NT2/D1 (cell line): ENCODE data around the gene TBC1D4.
"Not testable (repeated sequence)": the region's sequence is repeated elsewhere in the genome, so short reads cannot be mapped to it uniquely, and the experiment has no call there.

Experiments
- DNase-seq: peaks from one replicate; pipeline ENCODE4 v3.0.0-alpha.2; 2011; ENCODE audit warnings: low read depth, low spot score
- H3K27me3 ChIP-seq: 2 replicates; pipeline ENCODE4 v1.6.0; 2011; ENCODE audit warnings: mild to moderate bottlenecking; ENCODE audit not compliant: insufficient read length, insufficient read depth
- H3K36me3 ChIP-seq: 2 replicates; pipeline ENCODE4 v1.6.1; 2011; ENCODE audit warnings: mild to moderate bottlenecking, low read length, mixed read lengths; ENCODE audit not compliant: insufficient read depth, insufficient read length
- H3K4me1 ChIP-seq: 2 replicates; pipeline ENCODE4 v1.5.1; 2011; ENCODE audit not compliant: insufficient read depth, insufficient read length
- H3K4me3 ChIP-seq: 2 replicates; pipeline ENCODE4 v1.5.1; 2011; ENCODE audit warnings: low read depth; ENCODE audit not compliant: insufficient read length
- H3K9ac ChIP-seq: 2 replicates; pipeline ENCODE4 v1.6.0; 2011; ENCODE audit warnings: low read depth; ENCODE audit not compliant: insufficient read length
- H3K9me3 ChIP-seq: 2 replicates; pipeline ENCODE4 v1.5.1; 2011; ENCODE audit warnings: mild to moderate bottlenecking, low read length; ENCODE audit not compliant: insufficient read depth
- SUZ12 ChIP-seq: IDR thresholded peaks from 2 replicates; pipeline ENCODE4 v1.6.1; 2011; ENCODE audit not compliant: insufficient read length, insufficient read depth; ENCODE audit errors: extremely low read depth
- YY1 ChIP-seq: IDR thresholded peaks from 2 replicates; pipeline ENCODE4 v1.6.1; 2011; ENCODE audit not compliant: insufficient read length, insufficient read depth
- ZNF274 ChIP-seq: IDR thresholded peaks from 2 replicates; pipeline ENCODE4 v1.6.1; 2011; ENCODE audit warnings: mild to moderate bottlenecking, low read depth, low read length

Gene TBC1D4

DNA sequence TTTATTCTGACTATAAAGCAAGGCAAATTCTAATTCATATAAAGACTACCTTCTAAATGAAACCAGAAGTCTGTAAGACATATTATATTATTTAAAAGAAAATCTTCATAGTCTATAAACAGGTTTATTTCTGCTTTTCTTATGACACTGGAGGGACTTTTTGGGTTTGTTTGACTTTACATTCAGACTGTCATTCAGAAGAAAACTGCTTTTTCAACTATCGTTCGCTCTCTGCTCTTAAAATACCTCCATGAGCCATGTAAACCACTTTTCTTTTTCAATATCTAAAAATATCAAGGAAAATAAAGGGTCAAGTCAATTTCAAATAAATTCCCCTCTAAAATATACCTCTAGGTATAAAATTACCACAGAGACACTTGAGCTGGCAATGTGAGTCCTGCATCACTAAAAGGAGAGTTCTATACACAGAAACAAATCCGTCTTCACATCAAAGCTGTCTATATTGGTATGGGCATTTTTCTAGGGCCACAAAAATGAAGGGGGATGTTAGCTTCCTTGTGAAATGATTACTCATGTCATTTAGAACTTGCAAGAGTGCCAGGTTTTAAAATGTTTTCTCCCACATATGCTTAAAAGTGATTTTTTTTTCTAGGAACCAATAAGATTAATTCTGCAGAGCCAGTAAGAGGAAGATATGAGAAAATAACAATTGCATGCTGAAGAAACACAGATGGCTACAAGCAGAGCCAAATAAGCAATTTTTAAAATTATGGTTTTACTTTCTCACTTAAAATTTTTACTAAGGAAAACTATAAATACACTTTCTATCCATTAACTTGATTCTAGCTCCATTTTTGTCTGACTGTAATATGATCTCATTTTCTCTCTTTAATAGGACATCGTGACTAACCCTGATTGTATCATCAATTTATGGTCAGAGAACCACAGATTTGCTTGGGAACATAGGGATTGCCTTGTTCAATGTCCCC, 181.8 kb downstream of the TBC1D4 start:
- TF ChIP-seq SUZ12, result no peak
- no peak for TF ChIP-seq ZNF274
- TF ChIP-seq YY1, result no peak
- DNase-seq, result no peak
- no peak overlapping the region for H3K4me3 ChIP-seq

GRCh38 chr13:75299246-75299645, 182.7 kb downstream of the TBC1D4 start:
- H3K9ac ChIP-seq, result no peak overlapping the region

More for the DNA sequence above, 181.8 kb downstream of the TBC1D4 start:
- Histone ChIP-seq H3K27me3 (no peaks in the 10 kb centered on the region), H3K4me1 (no peaks in the 10 kb centered on the region), H3K9ac (no peak overlapping the region), H3K9me3 (no peaks in the 10 kb centered on the region), H3K36me3 (no peaks in the 10 kb centered on the region)

DNA sequence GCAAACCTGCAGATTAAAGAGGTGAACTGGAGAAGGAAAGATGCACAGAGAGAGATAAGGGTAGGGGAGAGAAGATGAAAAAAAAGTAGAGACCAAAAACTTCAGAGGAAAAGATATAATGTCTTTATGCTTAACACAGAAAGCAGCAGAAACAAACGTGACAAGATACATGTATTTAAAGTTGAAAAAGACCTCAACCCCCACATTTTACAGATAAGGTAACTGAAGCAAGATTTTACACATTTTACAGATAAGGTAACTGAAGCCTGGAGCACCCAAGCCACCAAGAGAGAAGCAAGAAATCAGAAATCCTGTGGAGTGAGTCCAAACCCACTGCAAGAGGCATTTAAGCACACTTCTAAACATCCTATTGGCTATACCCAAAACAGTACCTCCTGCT, 185.3 kb downstream of the TBC1D4 start:
- no peak for TF ChIP-seq YY1
- no peak for TF ChIP-seq SUZ12
- no peak for TF ChIP-seq ZNF274
- no peaks in the 10 kb centered on the region for H3K27me3 ChIP-seq
- no peak overlapping the region for H3K9ac ChIP-seq
- H3K4me1 ChIP-seq, result no peaks in the 10 kb centered on the region
- no peak overlapping the region for H3K4me3 ChIP-seq
- DNase-seq, result no peak
- no peaks in the 10 kb centered on the region for H3K36me3 ChIP-seq
- no peaks in the 10 kb centered on the region for H3K9me3 ChIP-seq

More at GRCh38 chr13:75299246-75299645, 182.7 kb downstream of the TBC1D4 start:
- no peak overlapping the region for H3K4me3 ChIP-seq
- no peak for DNase-seq
- no peak for TF ChIP-seq SUZ12
- no peak for TF ChIP-seq ZNF274
- TF ChIP-seq YY1, result no peak
- no peaks in the 10 kb centered on the region for H3K27me3 ChIP-seq
- H3K9me3 ChIP-seq, result no peaks in the 10 kb centered on the region
- no peaks in the 10 kb centered on the region for H3K36me3 ChIP-seq
- no peaks in the 10 kb centered on the region for H3K4me1 ChIP-seq

- no peak overlapping the region for H3K4me3 ChIP-seq
- no peaks in the 10 kb centered on the region for H3K4me1 ChIP-seq
- no peak overlapping the region for H3K9ac ChIP-seq
- H3K9me3 ChIP-seq, result no peaks in the 10 kb centered on the region
- TF ChIP-seq ZNF274, result no peak
- TF ChIP-seq YY1, result no peak
- no peak for TF ChIP-seq SUZ12
- H3K36me3 ChIP-seq, result no peaks in the 10 kb centered on the region
- no peaks in the 10 kb centered on the region for H3K27me3 ChIP-seq
- DNase-seq, result no peak
These were observed 186.8 kb downstream of the TBC1D4 start for GRCh38 chr13:75295201-75295600.

GRCh38 chr13:75294110-75294509, 187.9 kb downstream of the TBC1D4 start:
- Histone ChIP-seq H3K4me3 (no peak overlapping the region), H3K9me3 (no peaks in the 10 kb centered on the region), H3K9ac (no peak overlapping the region), H3K4me1 (no peaks in the 10 kb centered on the region), H3K36me3 (no peaks in the 10 kb centered on the region), H3K27me3 (no peaks in the 10 kb centered on the region)
- no peak for DNase-seq
- TF ChIP-seq YY1, result no peak
- TF ChIP-seq SUZ12, result no peak

DNA sequence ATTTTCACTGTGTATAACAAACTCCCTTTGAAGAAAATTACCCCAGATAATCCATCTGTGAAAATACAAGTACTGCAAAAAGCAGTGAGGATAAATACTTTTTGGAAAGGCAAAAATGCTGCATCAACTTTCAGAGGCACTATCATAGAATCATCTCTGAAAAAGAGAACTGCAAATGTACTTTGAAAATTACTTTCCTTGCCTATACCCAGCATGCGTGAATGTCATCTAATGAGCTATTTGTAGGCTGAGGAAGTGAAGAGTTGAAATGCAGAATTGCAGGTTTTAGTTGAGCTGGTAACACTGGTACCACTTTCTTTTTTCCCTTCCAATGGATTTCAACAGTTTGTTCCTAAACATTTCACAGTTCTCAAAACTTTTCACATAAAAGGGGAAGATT, 196.7 kb downstream of the TBC1D4 start:
- no peaks in the 10 kb centered on the region for H3K4me1 ChIP-seq
- H3K4me3 ChIP-seq, result no peak overlapping the region
- no peak overlapping the region for H3K9ac ChIP-seq
- H3K36me3 ChIP-seq, result peaks cover 8% of the 10 kb centered on the region
- peaks cover 6% of the 10 kb centered on the region; the same call in 1 of the 2 replicates for H3K9me3 ChIP-seq
- no peak for DNase-seq
- H3K27me3 ChIP-seq, result no peaks in the 10 kb centered on the region
- TF ChIP-seq ZNF274 (no peak), YY1 (no peak), SUZ12 (no peak)

DNA sequence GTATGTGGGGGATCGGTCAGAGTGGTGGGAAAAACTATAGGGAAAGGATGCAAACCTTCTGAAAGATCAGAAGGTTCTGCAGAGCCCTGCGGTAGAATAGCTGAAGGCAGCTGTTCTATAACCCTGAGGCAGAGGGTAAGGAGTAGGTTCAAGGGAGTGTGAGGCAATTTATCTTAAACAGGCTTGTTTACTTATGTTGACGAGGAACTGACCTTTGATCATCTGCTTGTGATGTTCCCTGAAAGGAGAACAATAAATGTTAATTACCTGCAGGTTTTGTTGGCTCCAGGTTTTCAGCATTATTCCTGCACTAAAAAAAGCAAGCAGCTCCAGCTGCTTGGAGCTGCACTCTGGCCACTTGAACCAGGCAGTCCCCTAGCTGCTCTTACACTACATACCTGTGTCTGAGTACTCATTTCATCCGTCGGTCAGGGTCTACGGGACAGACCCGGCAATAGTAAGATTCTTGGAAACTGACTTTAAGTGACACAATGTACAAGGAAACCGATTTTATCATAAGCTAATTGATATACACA, 202.1 kb downstream of the TBC1D4 start:
- TF ChIP-seq ZNF274, result no peak
- no peak for TF ChIP-seq SUZ12
- TF ChIP-seq YY1, result no peak
- Histone ChIP-seq H3K4me3 (no peak overlapping the region), H3K36me3 (no peaks in the 10 kb centered on the region), H3K27me3 (no peaks in the 10 kb centered on the region), H3K9ac (no peak overlapping the region), H3K9me3 (peaks cover 16% of the 10 kb centered on the region; the same call in 1 of the 2 replicates), H3K4me1 (no peaks in the 10 kb centered on the region)
- DNase-seq, result no peak

DNA sequence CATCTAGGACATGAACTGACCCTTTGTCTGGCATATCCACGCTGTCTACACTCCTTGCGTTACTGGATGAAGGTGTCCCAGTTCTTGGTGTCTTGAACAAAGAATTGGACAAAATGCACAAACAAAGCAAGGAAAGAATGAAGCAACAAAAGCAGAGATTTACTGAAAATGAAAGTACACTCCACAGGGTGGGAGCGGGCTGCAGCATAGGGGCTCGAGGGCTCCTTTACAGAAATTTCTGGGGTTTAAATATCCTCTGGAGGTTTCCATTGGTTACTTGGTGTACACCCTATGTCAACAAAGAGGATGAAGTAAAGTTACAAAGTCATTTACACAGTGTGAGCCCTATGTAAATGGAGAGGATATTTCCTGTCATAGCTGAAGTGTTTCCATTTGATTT, 208.3 kb downstream of the TBC1D4 start:
- not testable (repeated sequence) for H3K9me3 ChIP-seq, H3K9ac ChIP-seq, H3K4me3 ChIP-seq, H3K27me3 ChIP-seq, H3K36me3 ChIP-seq, H3K4me1 ChIP-seq, DNase-seq
